ENCODE measurements around the gene IFITM5.
"Not testable (repeated sequence)": the region's sequence is repeated elsewhere in the genome, so short reads cannot be mapped to it uniquely, and the experiment has no call there.

Gene IFITM5

DNA sequence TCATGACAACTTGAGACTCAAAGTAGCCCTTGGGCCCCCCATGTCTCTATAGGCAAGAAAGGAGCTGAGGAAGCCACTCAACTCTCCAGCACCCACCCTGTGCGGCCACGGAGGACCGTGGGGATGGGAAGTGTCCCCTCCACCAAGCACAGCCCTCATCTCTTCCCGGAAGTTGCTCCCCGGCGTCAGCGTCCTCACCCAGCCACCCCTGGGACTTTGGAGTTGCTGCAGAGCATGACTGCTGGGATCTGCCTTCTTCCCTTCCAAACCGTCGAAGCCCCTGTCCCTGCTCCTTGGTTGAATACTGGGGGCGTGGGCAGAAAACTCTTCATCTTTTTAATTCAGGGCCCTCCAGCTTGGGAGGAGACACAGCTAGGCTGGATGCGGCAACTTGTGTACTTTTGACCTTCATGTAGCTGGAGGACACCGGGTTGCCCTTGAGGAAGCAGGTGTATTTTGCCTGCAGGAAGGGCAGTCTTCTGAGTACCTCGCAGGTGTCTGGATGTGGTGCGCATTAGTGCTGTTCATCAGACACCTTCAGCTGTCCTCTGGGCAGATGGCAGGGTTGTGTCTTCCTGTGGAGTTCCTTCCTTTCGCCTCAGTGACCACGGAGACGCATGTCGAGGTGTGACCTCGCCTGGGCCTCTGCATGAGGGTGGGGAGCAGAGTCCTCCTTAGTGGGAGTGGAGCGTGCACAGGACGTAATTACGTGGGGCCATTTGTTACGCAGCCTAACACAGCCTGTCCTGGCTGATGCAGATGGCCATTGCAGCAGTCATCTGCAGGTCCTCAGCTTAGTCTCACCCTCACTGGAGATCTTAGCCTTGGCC is 33.5 kb upstream of the IFITM5 start:
- DNase-seq (ENCODE audit: insufficient read length, low spot score) (no peak), FAIRE-seq (no peak)
- TF ChIP-seq POLR2A (IDR thresholded peaks at IDR 0.05; ENCODE audit: low read depth, low read length) = no peak

DNA sequence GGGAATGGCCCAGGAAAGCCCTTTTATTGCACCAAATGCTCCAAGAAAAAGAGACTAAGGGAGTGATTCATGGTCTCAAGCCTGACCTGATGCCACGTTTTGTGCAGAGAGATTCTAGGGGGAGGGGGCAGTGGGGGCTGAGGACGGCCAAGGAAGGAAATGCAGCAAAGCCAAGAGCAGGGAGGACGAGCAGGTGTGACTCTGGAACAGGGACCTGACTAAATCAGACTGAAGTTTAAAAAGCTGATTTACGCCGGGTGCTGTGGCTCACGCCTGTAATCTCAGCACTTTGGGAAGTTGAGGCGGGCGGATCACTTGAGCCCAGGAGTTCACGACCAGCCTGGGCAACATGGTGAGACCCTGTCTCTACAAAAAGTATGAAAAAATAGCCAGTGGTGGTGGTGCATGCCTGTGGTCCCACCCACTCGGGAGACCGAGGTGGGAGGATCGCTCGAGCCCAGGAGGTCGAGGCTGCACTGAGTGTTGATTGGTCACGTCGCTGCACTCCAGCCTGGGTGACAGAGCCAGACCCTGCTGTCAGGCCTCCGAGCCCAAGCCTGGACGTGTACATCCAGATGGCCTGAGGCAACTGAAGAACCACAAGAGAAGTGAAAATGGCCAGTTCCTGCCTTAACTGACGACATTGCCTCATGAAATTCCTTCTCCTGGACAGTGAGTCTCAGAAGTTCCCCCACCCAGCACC is 32.2 kb upstream of the IFITM5 start:
- no peak for TF ChIP-seq POLR2A (IDR thresholded peaks at IDR 0.05; ENCODE audit: low read depth, low read length)
- DNase-seq (ENCODE audit: insufficient read length, low spot score) (no peak), FAIRE-seq (no peak)

DNA sequence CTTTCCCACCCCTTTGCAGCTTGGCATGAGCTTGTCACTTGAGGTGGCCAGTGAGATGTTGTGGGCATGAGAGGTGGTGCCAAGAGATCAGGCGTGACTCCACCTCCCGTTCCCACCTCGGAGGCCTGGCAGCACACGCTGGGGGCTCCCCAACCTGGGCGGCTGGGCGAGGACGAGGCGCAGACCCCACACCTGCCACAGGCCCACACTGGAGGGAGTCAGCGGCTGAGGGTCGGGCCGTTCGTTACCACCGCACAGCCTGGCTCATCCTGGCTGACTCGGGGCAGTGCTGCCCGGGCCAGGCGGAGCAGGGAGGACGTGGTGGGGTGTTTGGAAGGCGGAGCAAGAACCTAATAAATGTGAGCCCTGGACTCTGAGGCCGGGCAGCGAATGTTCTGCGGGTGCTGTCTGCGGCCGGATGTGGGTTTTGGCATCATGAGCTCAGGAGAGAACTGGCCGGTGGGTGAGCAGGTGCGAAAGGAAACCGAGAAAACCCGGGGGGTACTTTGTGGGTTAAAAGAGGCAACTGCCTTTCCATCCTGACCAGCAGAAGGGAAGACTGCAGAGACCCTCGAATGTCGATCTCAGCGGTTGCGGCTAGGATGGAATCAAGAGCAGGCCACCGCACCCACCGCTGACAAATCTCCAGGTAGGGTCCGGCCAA is 31.5 kb upstream of the IFITM5 start:
- TF ChIP-seq POLR2A (IDR thresholded peaks at IDR 0.05; ENCODE audit: low read depth, low read length) = no peak
- no peak for DNase-seq (ENCODE audit: insufficient read length, low spot score)
- FAIRE-seq = no peak

DNA sequence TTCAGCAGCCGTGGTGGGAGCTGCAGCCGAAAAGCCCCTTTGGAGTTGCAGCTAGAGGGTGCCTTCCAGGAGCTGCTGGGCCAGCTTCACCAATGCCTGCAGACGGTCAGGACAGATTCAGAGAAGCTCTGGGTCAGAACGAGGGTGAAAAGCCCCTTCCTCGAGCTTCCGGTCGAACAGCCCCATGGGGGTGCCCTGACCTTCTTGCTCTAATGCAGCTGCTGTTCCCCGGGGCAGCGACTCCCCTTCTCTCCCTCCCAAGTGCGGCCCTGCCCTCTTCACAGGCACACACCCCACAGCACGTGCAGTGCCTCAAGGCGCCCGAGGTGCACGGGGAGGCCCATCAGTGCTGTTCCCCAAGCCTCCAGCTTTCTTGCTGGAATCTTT is 31.0 kb upstream of the IFITM5 start:
- no peak for FAIRE-seq
- TF ChIP-seq POLR2A (IDR thresholded peaks at IDR 0.05; ENCODE audit: low read depth, low read length) = no peak
- no peak for DNase-seq (ENCODE audit: insufficient read length, low spot score)

DNA sequence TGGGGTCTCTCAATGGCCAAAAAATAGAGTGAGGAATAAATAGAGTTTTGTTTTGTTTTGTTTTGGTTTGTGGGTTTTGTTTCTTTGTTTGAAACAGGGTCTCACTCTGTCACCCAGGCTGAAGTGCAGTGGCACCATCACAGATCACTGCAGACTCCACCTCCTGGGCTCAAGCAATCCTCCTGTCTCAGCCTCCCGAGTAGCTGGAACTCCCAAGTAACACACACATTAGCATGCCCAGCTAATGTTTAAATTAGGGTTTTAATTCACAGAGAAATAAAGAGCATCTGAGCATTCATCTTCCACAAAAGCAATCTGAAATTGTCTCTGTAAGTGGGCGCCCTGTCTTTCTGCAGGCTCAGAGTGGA is 30.5 kb upstream of the IFITM5 start:
- no peak for FAIRE-seq
- DNase-seq (ENCODE audit: insufficient read length, low spot score) = no peak
- no peak for TF ChIP-seq POLR2A (IDR thresholded peaks at IDR 0.05; ENCODE audit: low read depth, low read length)

DNA sequence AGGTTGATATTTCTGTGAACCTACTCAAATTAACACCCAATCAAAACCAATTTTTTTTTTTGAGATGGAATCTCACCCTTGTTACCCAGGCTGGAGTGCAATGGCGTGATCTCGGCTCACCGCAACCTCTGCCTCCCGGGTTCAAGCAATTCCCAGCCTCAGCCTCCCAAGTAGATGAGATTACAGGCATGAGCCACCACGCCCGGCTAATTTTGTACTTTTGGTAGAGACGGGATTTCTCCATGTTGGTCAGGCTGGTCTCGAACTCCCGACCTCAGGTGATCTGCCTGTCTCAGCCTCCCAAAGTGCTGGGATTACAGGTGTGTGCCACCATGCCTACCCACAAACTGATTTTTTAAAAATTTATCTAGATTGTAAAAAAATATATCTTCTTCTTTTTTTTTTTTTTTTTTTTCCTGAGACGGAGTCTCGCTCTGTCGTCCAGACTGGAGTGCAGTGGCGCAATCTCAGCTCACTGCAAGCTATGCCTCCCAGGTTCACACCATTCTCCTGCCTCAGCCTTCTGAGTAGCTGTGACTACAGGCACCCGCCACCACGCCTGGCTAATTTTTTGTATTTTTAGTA is 29.3 kb upstream of the IFITM5 start:
- DNase-seq (ENCODE audit: insufficient read length, low spot score); FAIRE-seq: not testable (repeated sequence)

DNA sequence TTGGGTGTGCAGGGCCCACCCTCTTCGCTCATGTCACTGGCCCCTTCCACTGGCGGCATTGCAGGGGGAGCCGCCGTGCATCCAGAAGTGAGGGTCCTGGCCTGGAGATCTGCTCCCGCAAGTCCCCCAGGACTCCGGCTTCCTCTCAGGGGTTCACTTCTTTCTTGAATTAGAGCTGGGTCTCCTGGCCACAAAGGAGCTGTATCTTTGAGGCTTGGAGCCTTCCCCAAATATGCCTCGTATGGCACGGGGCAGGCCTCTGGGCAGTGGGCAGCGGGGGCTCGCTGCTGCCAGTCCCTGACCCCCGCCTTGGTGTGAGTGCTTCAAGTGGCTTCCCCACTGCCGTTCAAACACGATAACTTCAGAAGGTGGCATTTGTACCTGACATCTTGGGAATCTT is 28.7 kb upstream of the IFITM5 start:
- FAIRE-seq (no peak), DNase-seq (ENCODE audit: insufficient read length, low spot score) (no peak)
- TF ChIP-seq POLR2A (IDR thresholded peaks at IDR 0.05; ENCODE audit: low read depth, low read length) = no peak

DNA sequence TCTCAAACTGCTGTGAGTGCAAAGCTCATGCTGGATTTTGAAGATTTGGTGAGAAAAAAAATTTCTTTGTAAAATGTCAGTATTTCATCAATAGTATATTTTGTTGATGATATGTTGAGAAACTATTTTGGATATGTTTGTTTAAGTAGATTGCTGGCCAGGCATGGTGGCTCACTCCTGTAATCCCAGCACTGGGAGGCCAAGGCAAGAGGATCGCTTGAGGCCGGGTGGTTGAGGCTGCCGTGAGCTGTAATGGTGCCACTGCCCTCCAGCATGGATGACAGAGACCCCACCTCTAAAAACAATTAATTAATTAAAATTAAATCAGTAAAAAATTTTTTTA is 28.2 kb upstream of the IFITM5 start:
- TF ChIP-seq POLR2A (IDR thresholded peaks at IDR 0.05; ENCODE audit: low read depth, low read length) = no peak
- DNase-seq (ENCODE audit: insufficient read length, low spot score) (no peak), FAIRE-seq (no peak)

DNA sequence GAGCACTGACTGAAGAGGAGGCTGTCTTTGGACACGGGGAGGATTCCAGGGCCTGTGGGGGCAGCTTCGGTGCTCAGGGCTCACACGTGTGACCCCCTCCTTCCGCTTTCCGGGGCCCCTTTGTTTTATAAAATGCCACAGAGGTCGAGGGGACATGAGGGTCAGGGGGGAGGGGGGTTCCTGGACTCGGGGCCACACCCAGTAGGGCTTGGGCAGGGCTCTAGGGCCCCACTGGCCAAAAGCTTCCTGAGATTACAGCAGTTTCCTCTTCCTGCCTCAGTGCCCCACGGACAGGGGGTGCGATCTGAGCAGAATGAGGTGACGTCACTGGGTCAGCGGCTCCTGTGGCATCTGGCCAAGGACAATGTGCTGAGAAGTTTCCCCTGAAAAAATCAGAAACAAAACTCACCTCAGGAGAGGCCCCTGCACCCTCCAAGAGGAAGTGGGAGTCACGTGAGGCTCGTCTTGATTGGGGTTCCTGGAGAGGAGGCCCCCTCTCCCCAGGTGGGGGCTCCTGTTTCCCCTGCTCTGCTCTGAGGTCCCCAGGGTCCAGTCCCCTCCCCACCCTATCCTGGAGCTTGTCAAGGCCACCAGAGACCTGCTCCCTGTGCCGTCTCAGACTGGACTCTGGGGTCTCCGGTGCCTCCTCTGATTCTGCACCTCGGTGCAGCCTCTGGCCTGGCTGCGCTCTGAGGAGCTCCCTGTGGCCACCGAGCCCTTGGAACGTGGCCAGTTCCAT is 27.7 kb upstream of the IFITM5 start:
- DNase-seq (ENCODE audit: insufficient read length, low spot score) (no peak), FAIRE-seq (no peak)
- no peak for TF ChIP-seq POLR2A (IDR thresholded peaks at IDR 0.05; ENCODE audit: low read depth, low read length)

DNA sequence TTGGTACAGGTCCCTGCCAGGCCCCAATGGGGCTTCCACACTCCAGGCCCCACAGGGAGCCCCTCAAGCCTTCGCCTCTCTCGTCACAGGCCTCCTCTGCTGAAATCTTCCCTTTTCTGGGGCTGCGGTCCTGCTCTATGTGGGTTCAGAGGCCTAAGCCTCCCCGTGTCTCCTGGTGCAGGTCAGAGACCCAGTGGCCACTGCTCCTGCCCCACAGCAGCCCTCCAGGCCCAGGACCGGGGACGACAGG is 27.2 kb upstream of the IFITM5 start:
- DNase-seq (ENCODE audit: insufficient read length, low spot score) (no peak), FAIRE-seq (no peak)
- no peak for TF ChIP-seq POLR2A (IDR thresholded peaks at IDR 0.05; ENCODE audit: low read depth, low read length)

DNA sequence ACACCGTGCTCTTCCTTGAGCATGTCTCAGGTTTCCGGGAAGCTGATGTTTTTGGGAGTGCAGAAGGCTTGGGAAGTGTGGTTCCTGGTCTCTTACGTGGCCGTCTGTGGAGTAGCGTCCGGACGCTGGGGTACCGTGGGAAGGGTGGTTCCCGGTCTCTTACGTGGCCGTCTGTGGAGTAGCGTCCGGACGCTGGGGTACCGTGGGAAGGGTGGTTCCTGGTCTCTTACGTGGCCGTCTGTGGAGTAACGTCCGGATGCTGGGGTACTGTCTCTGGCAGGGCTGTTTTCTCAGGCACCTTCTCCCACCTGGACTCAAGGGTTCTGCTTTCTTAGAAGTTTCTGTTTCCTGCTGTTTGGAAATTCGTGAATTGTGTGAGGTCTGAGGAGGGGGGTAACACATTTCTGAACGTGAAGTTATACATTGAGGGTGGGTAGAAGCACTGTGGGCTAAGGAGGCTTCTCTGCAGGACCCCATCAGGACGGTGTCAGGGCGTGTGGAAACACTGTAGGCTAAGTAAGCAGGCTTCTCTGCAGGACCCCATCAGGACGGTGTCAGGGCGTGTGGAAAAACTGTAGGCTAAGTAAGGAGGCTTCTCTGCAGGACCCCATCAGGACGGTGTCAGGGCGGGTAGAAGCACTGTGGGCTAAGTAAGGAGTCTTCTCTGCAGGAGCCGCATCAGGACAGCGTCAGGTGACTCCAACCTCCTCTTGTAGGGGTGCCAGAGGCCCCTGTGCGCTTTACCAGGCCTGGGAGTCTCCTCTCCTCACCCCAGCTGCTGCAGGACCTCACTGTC is 26.7 kb upstream of the IFITM5 start:
- DNase-seq (ENCODE audit: insufficient read length, low spot score) (no peak), FAIRE-seq (no peak)
- TF ChIP-seq POLR2A (IDR thresholded peaks at IDR 0.05; ENCODE audit: low read depth, low read length) = no peak

DNA sequence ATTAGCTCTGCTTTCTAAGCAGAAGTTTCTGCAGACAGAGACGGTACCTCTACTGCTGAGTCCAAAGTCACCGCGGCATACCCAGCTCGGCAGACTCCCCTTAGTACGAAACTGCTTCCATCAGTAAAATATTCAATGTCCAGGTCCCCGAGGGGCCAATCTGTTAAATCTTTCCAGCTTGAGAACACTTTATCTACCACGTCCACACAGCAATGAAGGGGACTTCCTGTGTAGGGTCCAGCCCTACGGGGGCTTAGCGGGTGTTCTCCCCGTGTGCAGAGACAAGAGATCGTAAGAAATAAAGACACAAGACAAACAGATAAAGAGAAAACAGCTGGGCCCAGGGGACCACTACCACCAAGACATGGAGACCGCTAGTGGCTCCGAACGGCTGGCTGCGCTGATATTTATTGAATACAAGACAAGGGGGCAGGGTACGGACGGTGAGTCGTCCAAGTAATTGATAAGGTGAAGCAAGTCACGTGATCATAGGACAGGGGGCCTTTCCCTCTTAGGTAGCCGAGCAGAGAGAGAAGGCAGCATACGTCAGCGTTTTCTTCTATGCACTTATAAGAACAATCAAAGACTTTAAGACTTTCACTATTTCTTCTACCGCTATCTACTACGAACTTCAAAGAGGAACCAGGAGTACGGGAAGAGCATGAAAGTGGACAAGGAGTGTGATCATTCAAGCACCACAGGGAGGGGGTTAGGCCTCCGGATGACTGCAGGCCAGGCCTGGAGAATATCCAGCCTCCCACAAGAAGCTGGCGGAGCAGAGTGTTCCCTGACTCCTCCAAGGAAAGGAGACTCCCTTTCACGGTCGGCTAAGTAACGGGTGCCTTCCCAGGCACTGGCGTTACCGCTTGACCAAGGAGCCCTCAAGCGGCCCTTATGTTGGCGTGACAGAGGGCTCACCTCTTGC is 25.5 kb upstream of the IFITM5 start:
- FAIRE-seq = not testable (repeated sequence)

More for the DNA sequence above, 25.5 kb upstream of the IFITM5 start:
- DNase-seq (ENCODE audit: insufficient read length, low spot score) = not testable (repeated sequence)
